Measurements from ENCODE around the gene ERH.

Gene ERH

DNA sequence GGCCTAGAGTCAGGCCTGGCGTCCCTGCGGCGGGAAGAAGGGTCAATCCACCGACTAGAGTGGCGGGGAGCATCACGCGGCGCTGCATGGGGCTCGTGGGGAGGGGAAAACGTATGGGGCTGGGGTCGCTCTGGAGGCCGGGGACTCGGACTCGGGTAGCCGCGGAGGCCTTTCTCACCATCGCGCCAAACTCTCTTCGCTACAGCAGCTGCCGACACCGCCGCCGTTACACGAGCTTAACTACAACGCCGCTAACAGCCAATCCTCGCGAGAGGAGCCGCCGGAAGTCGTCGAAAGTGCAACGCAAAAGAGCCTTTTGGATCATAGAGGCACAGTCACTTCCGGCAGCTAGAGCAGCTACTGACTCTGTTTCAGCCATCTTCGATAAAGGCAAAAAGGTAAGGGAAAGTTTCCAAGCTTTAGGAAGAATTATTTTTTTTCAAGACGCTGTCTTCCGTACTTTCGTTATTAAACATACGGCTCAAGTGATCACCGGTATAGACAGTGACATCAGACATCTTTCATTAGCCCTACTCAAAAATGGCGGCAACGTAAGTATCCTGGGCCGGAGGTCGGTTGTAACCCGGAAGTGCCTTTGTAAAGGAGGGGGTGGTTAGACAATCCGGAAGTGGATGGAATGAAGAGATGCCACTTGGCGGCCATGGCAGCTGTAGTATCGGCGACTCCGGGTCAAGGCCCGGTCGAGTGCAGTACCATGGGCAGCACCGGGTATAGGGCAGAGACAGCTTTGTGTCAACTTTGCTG is at the start of gene ERH, which contains the start of gene SLC39A9:
Gene ERH, minus strand, starts transcription at position 247 of the 765 bp plus-strand sequence. Its CDS starts 66 bp downstream, at position 181.
Gene SLC39A9, plus strand, starts transcription at position 640 of the 765 bp plus-strand sequence. CDS start 678 bp downstream, outside the sequence.
- TF ChIP-seq ZFX (IDR thresholded peaks at IDR 0.05) (peak; percentile 77), CTCF (conservative IDR thresholded peaks at IDR 0.05) (no peak)
- peak within 1 kb of the TSS; percentile 95 for H3K27ac ChIP-seq

DNA sequence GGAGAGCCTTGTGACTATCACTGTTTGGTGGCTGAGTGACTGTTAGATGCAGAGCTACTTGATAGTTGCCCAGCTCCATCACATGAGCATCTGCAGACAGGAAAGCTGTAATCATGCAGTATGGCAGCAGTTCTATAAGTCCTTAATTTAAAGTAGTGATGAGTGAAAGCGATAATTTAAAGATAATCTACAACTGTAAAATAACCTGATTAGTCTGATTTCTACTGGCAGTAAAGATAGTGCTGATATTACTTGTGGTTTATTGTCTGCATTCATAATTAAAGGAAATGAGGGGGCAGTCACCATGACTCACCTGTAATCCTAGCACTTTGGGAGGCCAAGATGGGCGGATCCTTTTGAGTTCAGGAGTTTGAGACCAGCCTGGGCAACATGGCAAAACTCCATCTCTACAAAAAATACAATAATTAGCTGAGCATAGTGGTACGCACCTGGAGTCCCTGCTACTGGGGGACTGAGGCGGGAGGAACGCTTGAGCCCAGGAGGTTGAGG is 45.3 kb upstream of the ERH start:
- H3K27ac ChIP-seq = no peak overlapping the region
- TF ChIP-seq CTCF (conservative IDR thresholded peaks at IDR 0.05) (no peak), ZFX (IDR thresholded peaks at IDR 0.05) (no peak)

GRCh38 chr14:69441948-69442347 is 43.8 kb upstream of the ERH start:
- H3K27ac ChIP-seq = no peak overlapping the region
- TF ChIP-seq CTCF (conservative IDR thresholded peaks at IDR 0.05) (no peak), ZFX (IDR thresholded peaks at IDR 0.05) (no peak)

- TF ChIP-seq ZFX (IDR thresholded peaks at IDR 0.05) (no peak), CTCF (conservative IDR thresholded peaks at IDR 0.05) (no peak)
- H3K27ac ChIP-seq = no peak overlapping the region
Measured at GRCh38 chr14:69439521-69440270, 41.6 kb upstream of the ERH start.

- no peak overlapping the region for H3K27ac ChIP-seq
- TF ChIP-seq ZFX (IDR thresholded peaks at IDR 0.05) (no peak), CTCF (conservative IDR thresholded peaks at IDR 0.05) (no peak)
Measured at GRCh38 chr14:69432364-69432763, 34.3 kb upstream of the ERH start.

- no peak overlapping the region for H3K27ac ChIP-seq
- TF ChIP-seq CTCF (conservative IDR thresholded peaks at IDR 0.05) = no peak
- TF ChIP-seq ZFX (IDR thresholded peaks at IDR 0.05) = no peak
Measured at GRCh38 chr14:69430306-69430939, 32.3 kb upstream of the ERH start.

All from C4-2B (cell line).